CD14-positive monocyte (primary cell): ENCODE results near the gene GFM2. TPM values are rescaled to one million over a fixed set of nuclear protein-coding genes. Genes with fewer than 3 reads are reported as not detected.

Source experiments
- DNase-seq, 3 donors: peaks; one replicate each; pipeline ENCODE4 v3.0.0-alpha.2; 2011 to 2022
- H2AFZ ChIP-seq: 2 replicates; pipeline ENCODE4 v1.6.0; 2012; ENCODE audit warnings: mild to moderate bottlenecking, low read depth, low read length, inconsistent platforms; ENCODE audit not compliant: insufficient read depth, poor library complexity, severe bottlenecking
- H3K27ac ChIP-seq, 2 donors: 1 replicate in 1 of 2; 2 replicates in 1 of 2; pipeline ENCODE4 v1.5.1; 2012 to 2013; ENCODE audit warnings: low read length in 2 of 2, control low read depth in 1 of 2, inconsistent platforms in 1 of 2, low read depth in 1 of 2, mild to moderate bottlenecking in 1 of 2
- H3K27me3 ChIP-seq, 2 donors: one replicate each; pipeline versions ENCODE4 v1.6.0 to v1.6.1; 2011 to 2013; ENCODE audit warnings: low read length in 2 of 2; ENCODE audit not compliant: control insufficient read depth in 2 of 2, insufficient read depth in 2 of 2
- H3K36me3 ChIP-seq, 2 donors: replicated peaks in 1 of 2; 1 replicate in 1 of 2; 2 replicates in 1 of 2; pipeline versions ENCODE4 v1.5.1 to v1.6.1; 2012 to 2013; ENCODE audit warnings: low read length in 2 of 2, control low read depth in 1 of 2, inconsistent platforms in 1 of 2, mild to moderate bottlenecking in 1 of 2; ENCODE audit not compliant: insufficient read depth in 2 of 2, control insufficient read depth in 1 of 2
- H3K4me1 ChIP-seq, 2 donors: 1 replicate in 1 of 2; 2 replicates in 1 of 2; pipeline versions ENCODE4 v1.5.1 to v1.6.1; 2012 to 2013; ENCODE audit warnings: low read length in 2 of 2, control low read depth in 1 of 2, inconsistent platforms in 1 of 2, mild to moderate bottlenecking in 1 of 2, moderate library complexity in 1 of 2; ENCODE audit not compliant: insufficient read depth in 2 of 2, control insufficient read depth in 1 of 2
- H3K4me2 ChIP-seq: replicated peaks from 2 replicates; pipeline ENCODE3; 2012; ENCODE audit warnings: low read length, moderate library complexity, mild to moderate bottlenecking; ENCODE audit not compliant: poor library complexity, severe bottlenecking; ENCODE audit errors: extremely low read depth
- H3K4me3 ChIP-seq, 3 experiments: fragments of 200-600 bp in 1 of 3; sonication (generic) in 1 of 3; replicated peaks in 1 of 3; 1 replicate in 2 of 3; 2 replicates in 1 of 3; pipeline ENCODE4 v1.5.1; 2011 to 2013; ENCODE audit warnings: low read length in 3 of 3, mild to moderate bottlenecking in 3 of 3, control low read depth in 2 of 3, low read depth in 2 of 3, inconsistent platforms in 1 of 3, moderate library complexity in 1 of 3
- H3K79me2 ChIP-seq: 2 replicates; pipeline ENCODE4 v1.6.0; 2012; ENCODE audit warnings: mild to moderate bottlenecking, control low read depth, inconsistent platforms, low read length, moderate library complexity; ENCODE audit not compliant: insufficient read depth
- H3K9ac ChIP-seq: 2 replicates; pipeline ENCODE4 v1.6.0; 2017; ENCODE audit warnings: low read length, mild to moderate bottlenecking; ENCODE audit not compliant: insufficient read depth, poor library complexity, severe bottlenecking
- H3K9me3 ChIP-seq, 2 donors: replicated peaks in 1 of 2; 1 replicate in 1 of 2; 2 replicates in 1 of 2; pipeline versions ENCODE4 v1.5.1 to v1.6.1; 2012 to 2013; ENCODE audit warnings: low read length in 2 of 2, control low read depth in 1 of 2; ENCODE audit not compliant: control insufficient read depth in 1 of 2, insufficient read depth in 1 of 2
- H4K20me1 ChIP-seq: 2 replicates; pipeline ENCODE4 v1.6.0; 2012; ENCODE audit warnings: mild to moderate bottlenecking, low read length, control low read depth, moderate library complexity; ENCODE audit not compliant: insufficient read depth
- H3K27ac Mint-ChIP-seq, 7 donors: one replicate each; pipeline ENCODE4 v1.8.0; 2020; ENCODE audit warnings: mild to moderate bottlenecking in 7 of 7, mixed read lengths in 7 of 7, moderate library complexity in 6 of 7, inconsistent platforms in 2 of 7
- H3K27me3 Mint-ChIP-seq, 3 donors: one replicate each; pipeline ENCODE4 v1.8.0; 2021 to 2022; ENCODE audit warnings: low read depth in 3 of 3, mild to moderate bottlenecking in 3 of 3, mixed read lengths in 3 of 3, moderate library complexity in 3 of 3, inconsistent platforms in 1 of 3
- H3K36me3 Mint-ChIP-seq, 2 donors: one replicate each; pipeline ENCODE4 v1.8.0; 2020; ENCODE audit warnings: mixed read lengths in 2 of 2, inconsistent platforms in 1 of 2, mild to moderate bottlenecking in 1 of 2
- H3K4me1 Mint-ChIP-seq: one replicate; pipeline ENCODE4 v1.8.0; 2020; ENCODE audit warnings: mild to moderate bottlenecking, mixed read lengths
- H3K4me3 Mint-ChIP-seq, 2 donors: one replicate each; pipeline ENCODE4 v1.8.0; 2020; ENCODE audit warnings: mild to moderate bottlenecking in 2 of 2, mixed read lengths in 2 of 2, moderate library complexity in 1 of 2
- H3K9me3 Mint-ChIP-seq, 7 donors: one replicate each; pipeline ENCODE4 v1.8.0; 2020 to 2022; ENCODE audit warnings: mixed read lengths in 7 of 7, mild to moderate bottlenecking in 6 of 7, moderate library complexity in 6 of 7, inconsistent platforms in 2 of 7
- CTCF ChIP-seq: fragments of 200-600 bp; IDR thresholded peaks from one replicate; pipeline ENCODE4 v1.8.0; 2022; ENCODE audit warnings: antibody characterized with exemption, mild to moderate bottlenecking
- WGBS: methylation state at CpG from one replicate; pipeline ENCODE4 v1.1.5; 2013; ENCODE audit warnings: missing lambda C conversion rate; ENCODE audit not compliant: insufficient coverage; 5-methylcytosine and 5-hydroxymethylcytosine counted together
- intact Hi-C, 2 donors: fragments of 100-400 bp; cut with micrococcal nuclease; formaldehyde crosslinking; loops; one replicate each; pipeline versions ENCODE4 v1.15.0 to v1.15.1; 2023
- polyA plus RNA-seq, 3 donors: library from polyadenylated mRNA; depleted of rRNA in 1 of 3; unstranded in 2 of 3; stranded (reverse) in 1 of 3; fragments of 300-500 nt in 2 of 3; fragments of >200 nt in 1 of 3; fragmentation: Illumina TruSeq in 2 of 3; gene quantifications; 1 replicate in 2 of 3; 2 replicates in 1 of 3; pipeline ENCODE4 v1.2.3, GENCODE V29; 2012 to 2021

GFM2 gene
- polyA plus RNA-seq, 3 donors, result 9.3 to 11.3 (median 10.6) TPM

GRCh38 chr5:74810915-74811314 is 44.0 kb upstream of the GFM2 start:
- Mint-ChIP-seq H3K27me3 (peaks cover 0 to 4% (median 3%) of the 10 kb centered on the region in 3 donors), H3K9me3 (no peaks in the 10 kb centered on the region), H3K27ac (no peak overlapping the region), H3K4me1 (peaks cover 6% of the 10 kb centered on the region), H3K36me3 (no peaks in the 10 kb centered on the region), H3K4me3 (no peak overlapping the region)
- Histone ChIP-seq H4K20me1 (no peaks in the 10 kb centered on the region), H3K4me2 (no peak overlapping the region), H2AFZ (no peak overlapping the region), H3K4me1 (no peaks in the 10 kb centered on the region), H3K9me3 (no peaks in the 10 kb centered on the region), H3K4me3 (no peak overlapping the region), H3K36me3 (no peaks in the 10 kb centered on the region), H3K27me3 (no peaks in the 10 kb centered on the region), H3K79me2 (no peaks in the 10 kb centered on the region), H3K9ac (no peak overlapping the region), H3K27ac (no peak overlapping the region)
- no peak for DNase-seq
- WGBS, result 100% methylated on average over 3 of the region's 4 CpGs
- no peak for TF ChIP-seq CTCF
- intact Hi-C loops, result no loop called here

GRCh38 chr5:74801941-74802340 is 35.0 kb upstream of the GFM2 start:
- Histone ChIP-seq H3K27ac (no peak overlapping the region), H3K4me3 (no peak overlapping the region), H3K4me1 (no peaks in the 10 kb centered on the region), H3K79me2 (no peaks in the 10 kb centered on the region), H3K9me3 (no peaks in the 10 kb centered on the region), H3K27me3 (no peaks in the 10 kb centered on the region), H2AFZ (no peak overlapping the region), H4K20me1 (no peaks in the 10 kb centered on the region), H3K4me2 (no peak overlapping the region), H3K36me3 (no peaks in the 10 kb centered on the region), H3K9ac (no peak overlapping the region)
- Mint-ChIP-seq H3K4me1 (no peaks in the 10 kb centered on the region), H3K9me3 (no peaks in the 10 kb centered on the region), H3K36me3 (peaks cover 0 to 7% of the 10 kb centered on the region in 2 donors), H3K27ac (no peak overlapping the region), H3K27me3 (peaks cover 0 to 3% (median 0%) of the 10 kb centered on the region in 3 donors), H3K4me3 (no peak overlapping the region)
- no peak for DNase-seq
- TF ChIP-seq CTCF, result no peak
- 40% methylated on average over 1 of the region's 1 CpG for WGBS
- intact Hi-C loops, result no loop called here
